Pancreas (tissue), 10 donors: ENCODE results near the gene UBE2S. TPM values are rescaled to one million over a fixed set of nuclear protein-coding genes. Genes with fewer than 3 reads are reported as not detected.

ENCODE experiments used
- ATAC-seq, 4 donors: fragments of 200-7000 bp; cut with Tn5 transposase; one replicate each; pipeline versions ENCODE4 v1.8.0 to v1.9.1; 2020; ENCODE audit warnings: mild to moderate bottlenecking in 4 of 4, moderate library complexity in 4 of 4
- DNase-seq, 6 donors: peaks; one replicate each; pipeline ENCODE4 v3.0.0-alpha.2; 2020
- FAIRE-seq: peaks from 2 replicates; lab custom pipeline; 2012; peaks lifted over from hg19 to GRCh38; lab: Jason Lieb, UNC
- H3K27ac ChIP-seq, 4 donors: fragments of 200-600 bp; sonication (generic); 1 replicate in 3 of 4; 2 replicates in 1 of 4; pipeline versions ENCODE4 v1.5.0 to v1.8.0; 2020
- H3K27me3 ChIP-seq, 4 donors: fragments of 200-600 bp; one replicate each; pipeline ENCODE4 v1.8.0; 2021
- H3K36me3 ChIP-seq, 3 donors: fragments of 200-600 bp; sonication (generic) in 1 of 3; one replicate each; pipeline versions ENCODE4 v1.5.0 to v1.8.0; 2020 to 2021
- H3K4me1 ChIP-seq, 3 donors: fragments of 200-600 bp; one replicate each; pipeline ENCODE4 v1.8.0; 2021
- H3K4me3 ChIP-seq, 4 donors: fragments of 200-600 bp; sonication (generic) in 2 of 4; one replicate each; pipeline versions ENCODE4 v1.5.0 to v1.8.0; 2020 to 2021
- H3K9me3 ChIP-seq, 4 donors: fragments of 200-600 bp; one replicate each; pipeline ENCODE4 v1.8.0; 2021
- WGBS, 2 donors: extraction: QIAGEN DNeasy Blood & Tissue Kit; methylation state at CpG; one replicate each; pipeline ENCODE4 v1.1.7; 2013; 5-methylcytosine and 5-hydroxymethylcytosine counted together
- intact Hi-C, 3 donors: fragments of 100-400 bp; cut with DNase I; formaldehyde crosslinking; loops; one replicate each; pipeline versions ENCODE4 v1.11.1 to v1.14.2; 2022
- polyA plus RNA-seq, 2 donors: library from polyadenylated mRNA; stranded (reverse); fragments of 200-250 nt; gene quantifications; one replicate each; pipeline ENCODE4 v1.2.3, GENCODE V29; 2013
- total RNA-seq, 6 donors: library from RNA; stranded (reverse); fragmentation: NEBNext Ultra II Directional in 4 of 6; extraction: Animal tissue kit (Norgen Biotek cat#: 25700) in 4 of 6; gene quantifications; one replicate each; pipeline versions ENCODE4 v1.2.1 to v1.2.4, GENCODE V29; 2021 to 2023
- TF ChIP-seq, protein P1 (sequence below), 4 donors: fragments of 200-600 bp; sonication (generic) in 3 of 4; IDR thresholded peaks; one replicate each; pipeline versions ENCODE4 v1.5.0 to v1.8.0; 2021; ENCODE audit warnings: antibody characterized with exemption in 4 of 4
- donor health status: healthy with polysubstance abuse.
- donor health status: DM: no; HTN: no; CAD: no; lungs with moderate emphysema.
- donor health status: DM: no; HTN: no; CAD: no.
- donor health status: control.
- donor health status: control.
- donor health status: Bipolar disorder and iron deficiency.
- donor health status: DM: yes; HTN: yes; CAD: no.
- donor health status: DM: no; HTN: no; CAD: no.
- donor health status: DM: no; HTN: no; CAD: no.
- donor health status: DM: yes; HTN: yes; CAD: no.

The UBE2S gene
- total and polyA plus RNA-seq, 8 donors: 2.0 to 7.3 (median 4.4) TPM

DNA sequence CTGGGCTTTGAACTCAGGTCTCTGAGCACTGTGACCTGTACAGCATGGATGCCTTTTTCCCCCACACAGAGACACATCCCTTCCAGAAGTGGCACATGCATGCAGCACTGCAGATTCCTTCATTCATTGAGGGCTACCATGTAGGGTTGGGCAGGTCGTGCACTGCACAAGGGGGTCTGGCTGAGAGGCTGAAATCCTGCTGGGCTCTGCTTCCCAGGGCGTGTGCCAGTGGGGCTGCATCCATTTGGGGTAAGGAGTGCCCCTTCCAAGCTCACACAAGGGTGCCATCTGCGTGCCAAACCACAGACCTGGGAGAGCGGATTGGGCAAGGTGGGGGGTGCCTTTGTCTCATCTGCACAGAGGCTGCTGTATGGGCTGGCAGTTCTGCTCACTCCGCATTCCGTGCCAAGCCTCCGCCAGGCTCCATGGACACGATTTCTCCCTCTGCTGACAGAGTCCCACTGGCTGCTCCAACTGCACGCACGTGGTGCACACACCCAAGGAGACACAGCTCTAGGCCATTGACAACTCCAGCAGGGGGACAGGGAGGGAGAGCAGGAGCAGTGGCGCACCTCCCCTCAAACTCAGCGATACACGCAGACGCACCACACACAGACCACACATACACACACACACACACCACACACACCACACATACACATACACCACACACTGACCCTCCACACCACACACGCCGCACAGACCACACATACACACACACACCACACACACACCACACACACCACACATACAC is 40.0 kb upstream of the UBE2S start:
- H3K36me3 ChIP-seq: no peaks in the 10 kb centered on the region
- no peak overlapping the region for H3K27ac ChIP-seq
- H3K9me3 ChIP-seq: no peaks in the 10 kb centered on the region
- intact Hi-C loops: no loop called here
- peaks cover 0 to 4% (median 0%) of the 10 kb centered on the region in 3 donors for H3K4me1 ChIP-seq
- DNase-seq: peak in 1 of 6 donors; percentile 44
- no peak for FAIRE-seq
- 22 to 24% methylated on average over 16 of the region's 16 CpGs for WGBS, 2 donors
- H3K4me3 ChIP-seq: no peak overlapping the region
- peak in 3 of 4 donors; percentile 28 to 47 (median 43) for ATAC-seq
- peaks cover 0 to 9% (median 4%) of the 10 kb centered on the region in 4 donors for H3K27me3 ChIP-seq
- TF ChIP-seq, protein P1, sequence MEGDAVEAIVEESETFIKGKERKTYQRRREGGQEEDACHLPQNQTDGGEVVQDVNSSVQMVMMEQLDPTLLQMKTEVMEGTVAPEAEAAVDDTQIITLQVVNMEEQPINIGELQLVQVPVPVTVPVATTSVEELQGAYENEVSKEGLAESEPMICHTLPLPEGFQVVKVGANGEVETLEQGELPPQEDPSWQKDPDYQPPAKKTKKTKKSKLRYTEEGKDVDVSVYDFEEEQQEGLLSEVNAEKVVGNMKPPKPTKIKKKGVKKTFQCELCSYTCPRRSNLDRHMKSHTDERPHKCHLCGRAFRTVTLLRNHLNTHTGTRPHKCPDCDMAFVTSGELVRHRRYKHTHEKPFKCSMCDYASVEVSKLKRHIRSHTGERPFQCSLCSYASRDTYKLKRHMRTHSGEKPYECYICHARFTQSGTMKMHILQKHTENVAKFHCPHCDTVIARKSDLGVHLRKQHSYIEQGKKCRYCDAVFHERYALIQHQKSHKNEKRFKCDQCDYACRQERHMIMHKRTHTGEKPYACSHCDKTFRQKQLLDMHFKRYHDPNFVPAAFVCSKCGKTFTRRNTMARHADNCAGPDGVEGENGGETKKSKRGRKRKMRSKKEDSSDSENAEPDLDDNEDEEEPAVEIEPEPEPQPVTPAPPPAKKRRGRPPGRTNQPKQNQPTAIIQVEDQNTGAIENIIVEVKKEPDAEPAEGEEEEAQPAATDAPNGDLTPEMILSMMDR (IDR thresholded peaks at IDR 0.05): no peak

DNA sequence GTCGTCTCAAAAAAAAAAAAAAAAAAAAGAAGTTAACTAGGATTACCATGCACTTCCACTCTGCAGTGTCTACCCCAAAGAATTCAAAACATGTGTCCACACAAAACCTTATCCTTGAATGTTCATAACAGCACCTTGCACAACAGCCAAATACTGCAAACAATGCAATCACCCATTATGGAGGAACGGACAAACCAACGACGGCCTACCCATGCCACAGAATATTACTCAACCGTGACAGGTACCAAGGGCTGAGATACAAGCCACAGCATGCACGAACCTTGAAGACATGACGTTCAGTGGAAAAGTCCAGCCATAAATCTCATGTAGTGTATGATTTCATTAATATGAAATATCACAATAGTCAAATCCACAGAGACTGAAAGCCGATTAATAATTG is 38.5 kb upstream of the UBE2S start:
- H3K27me3 ChIP-seq: peaks cover 0 to 14% (median 5%) of the 10 kb centered on the region in 4 donors
- ATAC-seq (no peak), FAIRE-seq (no peak), DNase-seq (no peak)
- TF ChIP-seq, protein P1 (IDR thresholded peaks at IDR 0.05): no peak
- no peaks in the 10 kb centered on the region for H3K36me3 ChIP-seq
- WGBS, 2 donors: 31 to 45% methylated on average over 8 of the region's 8 CpGs
- no peak overlapping the region for H3K27ac ChIP-seq
- H3K9me3 ChIP-seq: no peaks in the 10 kb centered on the region
- no peak overlapping the region for H3K4me3 ChIP-seq
- no peaks in the 10 kb centered on the region for H3K4me1 ChIP-seq
- intact Hi-C loops: no loop called here

DNA sequence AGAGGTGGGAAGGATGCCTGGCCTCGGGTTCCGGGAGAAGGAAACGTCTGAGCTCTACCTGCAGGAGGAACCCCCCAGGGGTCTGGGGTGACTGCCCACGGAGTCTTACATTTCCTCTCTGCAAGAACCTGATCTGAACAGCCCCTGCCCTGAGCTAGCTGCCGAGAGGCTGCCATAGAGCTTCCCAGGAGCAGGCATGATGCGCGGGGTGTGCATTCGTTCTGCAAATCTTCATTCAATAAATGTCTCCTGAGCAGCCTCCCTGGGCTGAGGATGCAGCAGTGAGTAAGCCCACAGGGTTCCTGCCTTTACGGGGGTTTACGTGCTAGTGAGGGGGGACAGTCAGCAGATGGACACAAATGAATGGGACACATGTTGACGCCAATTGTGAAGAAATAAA is 37.1 kb upstream of the UBE2S start:
- Histone ChIP-seq H3K36me3 (no peaks in the 10 kb centered on the region), H3K4me1 (no peaks in the 10 kb centered on the region), H3K27ac (no peak overlapping the region), H3K27me3 (peaks cover 0 to 26% (median 5%) of the 10 kb centered on the region in 4 donors), H3K4me3 (no peak overlapping the region), H3K9me3 (no peaks in the 10 kb centered on the region)
- ATAC-seq: no peak
- DNase-seq: no peak
- intact Hi-C loops: no loop called here
- FAIRE-seq: no peak
- TF ChIP-seq, protein P1 (IDR thresholded peaks at IDR 0.05): no peak
- WGBS, 2 donors: 36 to 37% methylated on average over 11 of the region's 11 CpGs

DNA sequence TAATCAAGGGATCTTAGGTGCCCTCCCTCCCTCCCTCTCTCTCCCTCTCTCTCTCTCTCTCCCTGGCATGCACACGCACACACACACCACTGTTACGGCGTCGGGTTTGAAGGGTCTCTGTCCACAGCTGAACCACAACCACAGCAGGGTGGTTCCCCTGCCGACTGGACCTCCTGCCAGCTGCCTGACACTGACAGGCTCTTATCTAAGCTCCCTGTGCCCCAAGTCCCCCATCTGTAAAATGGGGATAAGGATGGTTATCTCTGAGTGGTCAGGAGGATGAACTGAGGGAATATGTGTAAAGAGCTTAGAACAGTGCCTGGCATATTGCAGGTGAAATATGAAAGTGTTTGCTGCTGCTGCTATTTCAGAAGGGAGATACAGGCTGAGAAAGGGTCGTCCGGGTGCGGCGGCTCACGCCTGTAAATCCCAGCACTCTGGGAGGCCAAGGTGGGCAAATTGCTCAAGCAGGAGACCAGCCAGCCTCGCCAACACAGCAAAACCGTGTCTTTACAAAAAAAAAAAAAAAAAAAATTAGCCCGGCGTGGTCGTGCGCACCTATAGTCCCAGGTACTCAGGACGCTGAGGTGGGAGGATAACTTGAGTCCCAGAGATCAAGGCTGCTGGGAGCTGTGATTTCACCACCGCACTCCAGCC is 36.4 kb upstream of the UBE2S start:
- H3K9me3 ChIP-seq: no peaks in the 10 kb centered on the region
- 22 to 23% methylated on average over 17 to 18 of the region's 18 CpGs for WGBS, 2 donors
- H3K4me1 ChIP-seq: no peaks in the 10 kb centered on the region
- ATAC-seq: no peak
- H3K4me3 ChIP-seq: no peak overlapping the region
- peaks cover 0 to 26% (median 5%) of the 10 kb centered on the region in 4 donors for H3K27me3 ChIP-seq
- intact Hi-C loops: no loop called here
- H3K36me3 ChIP-seq: no peaks in the 10 kb centered on the region
- TF ChIP-seq, protein P1 (IDR thresholded peaks at IDR 0.05): no peak
- no peak for FAIRE-seq
- DNase-seq: no peak
- H3K27ac ChIP-seq: no peak overlapping the region
